Fibroblast of lung (primary cell): ENCODE data around the gene CCDC97.

ENCODE experiments used
- EZH2 ChIP-seq: IDR thresholded peaks from 2 replicates; pipeline ENCODE4 v1.5.1; 2012; ENCODE audit warnings: low read length, control low read depth, mild to moderate bottlenecking; ENCODE audit errors: missing control alignments
- TF ChIP-seq, protein P1 (sequence below), 2 donors: IDR thresholded peaks in 1 of 2; conservative IDR thresholded peaks in 1 of 2; 1 replicate in 1 of 2; 2 replicates in 1 of 2; pipeline ENCODE4 v1.5.1; 2011 to 2012; ENCODE audit warnings: low read length in 2 of 2, control low read depth in 1 of 2, inconsistent platforms in 1 of 2, low read depth in 1 of 2, mild to moderate bottlenecking in 1 of 2

DNA sequence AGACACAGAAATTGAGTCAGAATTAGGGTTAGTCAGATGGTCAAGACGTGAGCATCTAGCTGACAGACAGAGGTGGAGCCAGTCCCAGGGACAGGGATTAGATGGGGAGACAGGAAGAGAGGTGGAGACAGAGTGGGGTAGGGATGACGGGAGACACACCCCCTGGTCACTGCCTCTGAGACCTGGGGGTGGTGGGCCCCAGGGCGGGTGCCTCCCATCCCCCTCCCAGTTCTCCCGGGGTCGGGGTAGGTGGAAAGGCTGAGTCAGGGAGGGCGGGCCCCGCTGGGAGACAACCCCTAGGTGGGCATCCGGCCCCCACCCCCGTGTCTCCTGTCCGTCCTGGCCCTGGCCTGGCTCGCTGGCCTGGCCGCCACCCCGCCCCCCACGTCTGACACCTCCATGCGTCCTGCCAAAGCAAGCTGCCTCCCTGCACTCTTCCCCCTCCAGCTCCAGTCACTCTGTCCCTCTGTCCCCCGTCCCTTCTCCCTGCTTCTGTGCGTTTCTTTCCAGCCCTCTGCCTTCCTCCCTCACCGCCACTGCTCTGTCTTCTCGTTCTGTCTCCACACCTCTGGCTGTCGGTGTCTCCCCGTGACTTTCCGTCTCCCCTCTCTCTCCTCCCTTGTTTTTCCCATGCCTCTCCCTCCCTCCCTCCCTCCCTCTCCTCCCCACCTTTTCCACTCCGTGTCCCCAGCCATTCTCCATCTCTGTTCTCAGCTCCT, 15.1 kb downstream of the CCDC97 start:
- TF ChIP-seq, protein P1, sequence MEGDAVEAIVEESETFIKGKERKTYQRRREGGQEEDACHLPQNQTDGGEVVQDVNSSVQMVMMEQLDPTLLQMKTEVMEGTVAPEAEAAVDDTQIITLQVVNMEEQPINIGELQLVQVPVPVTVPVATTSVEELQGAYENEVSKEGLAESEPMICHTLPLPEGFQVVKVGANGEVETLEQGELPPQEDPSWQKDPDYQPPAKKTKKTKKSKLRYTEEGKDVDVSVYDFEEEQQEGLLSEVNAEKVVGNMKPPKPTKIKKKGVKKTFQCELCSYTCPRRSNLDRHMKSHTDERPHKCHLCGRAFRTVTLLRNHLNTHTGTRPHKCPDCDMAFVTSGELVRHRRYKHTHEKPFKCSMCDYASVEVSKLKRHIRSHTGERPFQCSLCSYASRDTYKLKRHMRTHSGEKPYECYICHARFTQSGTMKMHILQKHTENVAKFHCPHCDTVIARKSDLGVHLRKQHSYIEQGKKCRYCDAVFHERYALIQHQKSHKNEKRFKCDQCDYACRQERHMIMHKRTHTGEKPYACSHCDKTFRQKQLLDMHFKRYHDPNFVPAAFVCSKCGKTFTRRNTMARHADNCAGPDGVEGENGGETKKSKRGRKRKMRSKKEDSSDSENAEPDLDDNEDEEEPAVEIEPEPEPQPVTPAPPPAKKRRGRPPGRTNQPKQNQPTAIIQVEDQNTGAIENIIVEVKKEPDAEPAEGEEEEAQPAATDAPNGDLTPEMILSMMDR (conservative IDR thresholded peaks at IDR 0.05 in 1 of 2, IDR thresholded peaks at IDR 0.05 in 1 of 2; ENCODE audit: low read depth in 1 of 2, low read length in 2 of 2), result no peak
- TF ChIP-seq EZH2, result no peak
